Measurements from ENCODE around the gene CMIP.
A peak's percentile ranks its signal among the peaks of the same experiment; 100 is the strongest.
"Not testable (repeated sequence)": the region's sequence is repeated elsewhere in the genome, so short reads cannot be mapped to it uniquely, and the experiment has no call there.

Gene CMIP

DNA sequence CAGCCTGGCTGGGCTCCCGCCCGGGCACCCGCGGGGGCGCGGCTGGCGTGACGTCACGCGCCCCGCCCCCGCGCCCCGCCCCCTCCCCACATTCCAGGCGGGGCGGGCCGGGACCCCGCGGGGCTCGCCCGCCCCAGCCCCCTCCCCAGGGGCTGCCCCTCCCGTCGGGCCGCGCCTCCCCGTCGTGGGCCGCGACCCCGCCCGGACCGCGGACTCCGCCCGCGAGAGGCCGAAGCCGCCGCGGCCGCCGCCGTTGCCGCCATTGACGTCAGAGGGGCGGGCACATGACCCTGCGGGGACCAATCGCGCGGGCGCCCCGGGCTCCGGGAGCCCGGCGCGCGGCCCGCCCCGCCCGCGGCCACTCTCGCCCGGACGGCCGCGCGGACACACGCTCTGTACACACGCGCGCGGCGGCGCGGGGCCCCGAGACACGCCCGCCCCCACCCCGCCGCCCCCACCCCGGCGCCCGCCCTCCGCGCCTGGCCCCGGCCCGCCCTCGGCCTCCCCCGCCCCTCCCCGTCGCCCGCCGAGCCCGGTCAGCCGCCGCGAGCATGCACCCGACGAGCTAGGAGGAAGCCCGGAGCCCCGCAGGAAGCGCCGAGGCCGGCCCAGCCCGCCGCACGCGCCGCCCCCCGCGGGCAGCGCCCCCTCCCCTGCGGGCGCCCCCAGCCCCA, at the start of gene CMIP:
CMIP (plus strand) TSS at position 361 of the 674 bp plus-strand sequence.
- peak; percentile 78 to 82 for DNase-seq

DNA sequence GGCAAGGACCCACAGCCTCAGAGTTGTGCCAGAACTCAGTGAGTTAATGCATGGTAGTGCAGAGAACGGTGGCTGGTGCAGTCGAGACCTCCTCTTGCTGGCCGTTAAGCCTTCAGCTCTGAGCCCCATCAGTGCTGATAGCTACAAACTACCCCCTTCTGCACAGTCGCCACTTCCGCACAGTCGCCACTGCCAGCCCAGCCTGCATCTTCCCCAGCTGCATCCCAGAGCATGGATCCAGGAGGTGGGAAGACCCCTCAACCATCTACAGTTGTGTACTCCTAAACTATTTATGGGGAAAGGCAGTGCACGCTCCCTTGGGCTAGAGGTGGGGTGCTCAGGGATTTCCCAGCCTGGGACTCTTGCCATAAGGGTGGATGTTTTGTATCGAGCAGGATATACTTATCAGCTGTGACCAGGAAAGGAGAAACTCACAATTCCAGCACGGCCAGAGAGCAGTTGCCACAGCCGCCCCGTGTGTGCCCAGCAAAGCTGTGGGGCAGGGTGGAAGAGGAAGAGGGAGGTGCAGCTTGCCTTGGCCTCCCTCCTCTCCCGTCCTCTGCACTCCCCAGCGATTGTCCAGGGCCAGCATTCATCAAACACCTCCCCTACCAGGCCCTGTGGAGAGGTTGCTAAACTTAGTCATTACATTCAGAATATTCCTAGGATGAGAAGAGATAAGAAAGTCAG, 49.5 kb upstream of the CMIP start:
- DNase-seq = no peak

DNA sequence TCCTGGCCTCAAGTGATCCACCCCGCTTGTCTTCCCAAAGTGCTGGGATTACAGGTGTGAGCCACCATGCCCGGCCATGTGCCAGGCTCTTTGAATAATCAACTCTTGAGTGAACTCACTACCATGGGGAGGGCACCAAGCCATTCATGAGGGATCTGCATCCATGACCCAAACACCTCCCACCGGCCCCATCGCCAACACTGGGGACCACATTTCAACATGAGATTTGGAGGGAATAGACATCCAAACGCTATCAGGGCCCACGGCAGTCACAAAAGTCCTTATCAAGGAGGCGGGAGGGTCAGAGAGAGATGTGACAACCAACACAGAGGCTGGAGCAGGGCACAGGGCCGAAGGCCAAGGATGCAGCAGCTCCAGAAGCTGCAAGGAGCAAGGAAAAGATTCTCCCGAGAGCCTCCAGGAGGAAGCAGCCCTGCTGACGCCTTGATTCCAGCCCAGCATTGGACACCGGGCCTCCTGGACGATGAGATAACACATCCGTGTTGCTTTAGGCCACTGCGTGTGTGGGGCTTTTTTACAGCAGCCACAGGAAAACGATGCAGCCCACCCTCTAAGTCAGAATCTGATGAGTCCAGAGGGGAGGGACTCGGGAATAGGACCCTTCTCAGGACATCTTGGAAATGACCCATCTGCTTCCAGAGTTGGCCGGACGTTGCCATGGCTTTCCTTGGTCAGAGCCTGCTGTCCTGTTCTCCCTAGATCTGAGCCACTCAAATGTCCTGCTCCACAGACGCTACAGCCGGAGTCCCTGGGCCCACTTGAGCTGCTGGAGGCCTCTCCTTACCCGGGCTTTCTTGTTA, 47.3 kb upstream of the CMIP start:
- no peak for DNase-seq

DNA sequence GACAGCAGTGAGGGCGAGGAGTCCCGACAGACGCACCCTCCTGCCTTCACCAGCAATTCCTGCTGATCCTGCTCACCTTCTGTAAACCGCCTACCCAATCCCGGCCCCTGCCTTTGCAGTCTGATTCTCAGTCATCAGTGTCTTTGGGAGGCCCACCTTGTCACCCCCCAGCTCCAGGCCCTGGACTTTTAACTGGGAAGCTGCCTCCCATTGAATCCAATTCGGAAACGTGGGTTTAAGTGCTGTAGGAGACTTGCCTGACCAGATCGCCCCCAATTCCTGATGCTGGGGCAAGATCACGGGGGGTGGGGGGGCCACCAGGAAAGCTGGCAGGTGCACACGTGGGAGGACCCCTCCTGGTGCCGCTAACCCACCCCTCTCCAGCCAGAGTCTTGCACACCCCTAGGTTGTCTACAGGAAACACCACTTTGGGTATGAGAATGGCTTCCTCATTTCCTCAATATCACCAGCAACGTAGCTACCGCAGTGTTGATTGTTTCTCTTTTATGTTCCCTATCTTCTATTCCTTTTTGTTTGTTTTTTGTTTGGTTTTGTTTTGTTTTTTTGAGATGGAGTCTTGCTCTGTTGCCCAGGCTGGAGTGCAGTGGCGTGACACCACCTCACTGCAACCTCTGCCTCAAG, 46.6 kb upstream of the CMIP start:
- no peak for DNase-seq

DNA sequence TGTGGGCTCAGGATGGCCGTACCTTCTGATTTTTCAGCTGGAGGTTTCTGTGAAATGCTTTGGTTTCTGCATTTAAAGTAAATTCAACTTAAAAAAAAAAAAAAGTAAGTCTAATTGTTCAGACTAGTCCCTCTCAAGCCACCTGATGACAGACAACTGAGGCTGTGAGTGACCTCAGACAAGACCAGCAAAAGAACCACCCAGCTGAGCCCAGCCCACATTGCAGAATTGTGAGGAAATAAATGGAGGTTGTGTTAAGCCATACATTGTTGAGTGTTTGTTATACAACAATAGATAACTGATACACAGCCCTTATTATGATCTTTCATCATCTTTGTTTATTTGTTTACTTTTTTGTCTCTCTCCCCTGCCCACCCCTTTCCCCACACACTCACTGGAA, 44.7 kb upstream of the CMIP start:
- no peak for DNase-seq

DNA sequence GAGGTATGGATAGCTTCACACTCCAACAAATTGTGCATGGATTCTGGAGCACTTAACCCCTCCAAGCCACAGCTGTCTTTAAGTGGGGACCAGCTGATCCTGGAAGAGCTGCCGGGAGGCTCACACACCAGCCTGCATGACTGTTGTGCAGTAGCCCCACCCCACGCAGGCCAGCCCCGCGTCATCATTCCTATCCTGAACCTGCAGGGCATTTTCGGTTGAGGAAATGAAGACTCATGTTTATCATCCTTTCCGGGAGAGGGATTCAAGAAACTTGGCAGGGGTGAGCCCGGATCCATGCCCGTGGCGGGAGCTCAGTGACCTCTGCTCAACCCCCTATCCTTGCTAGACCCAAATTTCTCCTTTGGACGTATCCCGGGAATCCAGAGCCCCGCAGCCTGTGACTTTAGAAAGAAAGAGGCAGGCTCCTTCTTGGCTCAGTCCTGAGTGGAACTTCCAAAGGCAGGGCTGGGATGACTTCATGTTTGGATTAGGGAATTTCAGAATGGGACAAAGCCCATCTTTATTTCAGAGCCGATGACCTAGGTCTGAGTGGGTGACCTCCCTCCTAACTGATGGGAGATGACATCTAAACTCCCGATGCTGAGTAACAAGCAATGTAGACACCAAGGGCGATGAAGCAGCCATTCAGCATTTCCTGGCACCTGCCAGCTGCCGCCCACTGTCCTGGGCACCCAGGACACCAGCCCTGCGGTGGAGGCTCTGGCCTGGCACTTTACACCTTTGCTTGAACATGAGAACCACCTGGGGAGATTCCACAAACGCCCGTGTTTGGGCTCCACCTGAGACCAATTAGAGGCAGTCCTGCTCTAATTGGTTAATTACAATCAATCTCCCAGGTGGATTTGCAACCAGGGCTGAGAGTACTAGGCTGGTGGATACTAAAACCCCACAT, 43.3 kb upstream of the CMIP start:
- no peak for DNase-seq

DNA sequence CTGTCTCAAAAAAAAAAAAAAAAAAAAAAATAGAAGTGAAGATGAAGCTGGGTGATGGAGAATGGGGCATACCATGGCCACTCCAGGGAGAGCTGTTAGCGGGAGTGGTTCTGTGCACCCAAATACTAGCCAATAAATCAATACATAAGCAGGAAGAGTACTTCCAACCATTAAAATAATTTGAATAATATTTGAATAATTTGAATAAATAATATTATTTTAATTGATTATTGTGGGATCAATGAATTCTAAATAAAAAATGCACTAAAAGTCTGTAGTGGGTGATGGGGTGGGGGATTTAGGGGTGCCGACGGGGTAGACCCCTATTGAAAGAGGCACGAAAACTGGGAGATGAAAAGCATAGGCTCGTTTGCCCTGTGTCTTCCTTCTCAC, 41.4 kb upstream of the CMIP start:
- DNase-seq = no peak

DNA sequence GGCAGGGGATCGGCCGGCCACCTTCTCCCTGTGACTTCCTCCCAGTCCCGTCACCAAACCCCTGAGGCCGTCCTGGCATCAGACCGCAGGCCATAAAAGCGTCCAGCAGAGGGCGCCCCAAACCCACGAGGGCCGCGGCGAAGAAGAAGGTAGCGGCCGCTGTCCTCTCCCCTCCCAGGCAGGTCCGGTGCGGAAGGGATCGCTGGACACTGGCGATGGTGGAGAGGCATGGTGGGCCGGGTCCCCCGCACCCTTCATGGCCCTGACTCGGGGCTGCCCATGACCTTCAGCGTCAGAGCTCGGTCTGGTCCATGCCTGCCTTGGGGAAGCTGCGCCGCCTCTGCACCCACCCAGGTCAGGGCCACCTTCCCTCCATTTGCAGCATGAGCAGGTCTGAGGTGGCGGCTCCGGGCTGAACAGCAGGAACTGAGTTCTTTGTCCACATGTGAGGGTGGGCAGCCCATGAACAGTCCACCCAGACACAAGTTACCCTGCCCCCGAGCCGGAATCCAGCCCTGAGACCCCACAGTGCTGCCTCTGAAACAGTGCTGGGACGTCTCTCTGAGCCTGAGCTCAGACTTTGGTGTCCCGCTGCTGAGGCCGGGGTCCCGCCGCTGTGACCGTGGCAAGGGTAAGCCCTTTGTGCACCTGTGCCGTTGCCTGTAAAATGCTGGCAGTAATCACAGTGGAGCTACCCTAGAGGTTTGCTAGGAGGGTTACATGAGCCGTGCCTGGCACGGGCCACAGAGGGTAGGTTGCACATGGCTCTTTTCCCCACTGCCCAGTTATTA, 40.8 kb upstream of the CMIP start:
- DNase-seq = peak; percentile 89 to 91

DNA sequence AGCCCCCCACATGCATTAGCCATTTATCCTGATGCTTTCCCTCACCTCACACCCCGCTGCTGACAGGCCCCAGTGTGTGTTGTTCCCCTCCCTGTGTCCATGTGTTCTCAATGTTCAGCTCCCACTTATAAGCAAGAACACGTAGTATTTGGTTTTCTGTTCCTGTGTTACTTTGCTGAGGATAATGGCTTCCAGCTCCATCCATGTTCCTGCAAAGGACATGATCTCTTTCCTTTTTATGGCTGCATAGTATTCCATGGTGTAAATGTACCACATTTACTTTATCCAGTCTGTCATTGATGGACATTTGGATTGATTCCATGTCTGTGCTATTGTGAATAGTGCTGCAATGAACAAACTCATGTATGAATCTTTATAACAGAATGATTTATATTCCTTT, 39.6 kb upstream of the CMIP start:
- DNase-seq = not testable (repeated sequence)

DNA sequence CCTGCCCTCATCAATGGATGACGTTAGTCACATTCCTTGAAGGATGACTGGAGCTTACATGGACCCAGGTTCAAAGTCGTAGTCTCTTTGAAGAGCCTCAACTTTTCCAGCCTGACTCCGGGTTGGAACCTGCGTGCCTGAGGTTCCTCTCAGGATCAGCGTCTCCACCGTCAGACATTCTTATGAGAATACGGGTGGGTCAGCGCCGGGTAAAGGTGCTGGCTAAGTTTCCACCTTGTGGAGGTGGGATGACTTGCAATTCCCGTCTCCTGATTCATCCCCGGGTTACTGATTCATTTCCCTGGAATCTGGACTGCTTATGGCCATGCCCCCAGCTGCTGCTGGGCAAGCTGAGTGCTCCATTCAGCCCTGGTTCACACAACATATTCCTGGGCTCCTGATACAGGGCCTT, 38.9 kb upstream of the CMIP start:
- DNase-seq = no peak

DNA sequence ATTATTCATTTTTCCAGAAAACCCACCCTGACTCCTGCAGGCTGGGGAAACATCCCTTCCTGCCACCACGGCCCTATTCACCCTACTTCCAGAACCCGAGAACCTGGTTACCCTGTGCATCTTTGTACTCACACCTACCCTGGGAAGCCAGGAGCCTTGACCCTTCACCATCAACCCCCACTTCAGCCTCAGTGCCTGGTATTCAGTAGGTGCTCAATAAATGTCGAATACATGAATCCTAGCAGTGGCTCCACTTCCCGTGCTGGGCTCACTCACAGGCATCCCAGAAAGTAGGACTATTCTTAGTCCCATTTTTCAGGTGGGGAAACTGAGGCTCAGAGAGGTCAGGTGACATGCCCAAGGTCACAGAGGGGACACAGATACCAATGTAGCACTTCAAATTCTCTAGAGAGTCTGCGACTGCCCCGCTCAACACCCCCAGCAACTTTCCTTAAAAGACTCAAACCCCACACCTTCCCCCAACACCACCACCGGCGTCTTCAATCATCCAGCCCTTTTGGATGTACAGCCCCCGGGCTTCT, 36.1 kb upstream of the CMIP start:
- no peak for DNase-seq

DNA sequence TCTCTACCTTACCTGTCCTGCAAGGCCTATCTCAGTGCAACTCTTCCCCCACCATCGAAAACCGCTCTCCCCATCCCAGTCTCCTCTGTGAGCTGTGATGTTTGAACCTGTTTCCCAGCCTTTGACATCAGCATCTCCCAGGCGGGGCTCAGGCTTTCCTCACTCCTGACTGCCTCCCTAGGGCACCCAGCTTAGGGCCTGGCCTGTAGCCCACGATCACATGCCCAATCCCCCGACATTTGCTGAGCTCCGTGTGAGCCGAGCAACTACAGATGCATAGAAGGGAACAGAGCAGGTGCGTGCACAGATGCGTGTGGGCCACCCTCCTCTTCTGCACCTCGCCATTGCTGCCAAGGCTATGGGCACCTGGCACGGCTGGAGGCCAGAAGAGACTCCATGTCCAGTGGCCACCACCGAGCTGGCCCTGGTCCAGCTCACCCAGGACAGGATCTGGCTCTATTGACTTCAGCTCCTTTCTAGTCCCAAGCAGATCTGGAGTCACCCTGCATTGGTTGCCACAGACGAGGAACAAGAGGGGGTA, 35.5 kb upstream of the CMIP start:
- no peak for DNase-seq

DNA sequence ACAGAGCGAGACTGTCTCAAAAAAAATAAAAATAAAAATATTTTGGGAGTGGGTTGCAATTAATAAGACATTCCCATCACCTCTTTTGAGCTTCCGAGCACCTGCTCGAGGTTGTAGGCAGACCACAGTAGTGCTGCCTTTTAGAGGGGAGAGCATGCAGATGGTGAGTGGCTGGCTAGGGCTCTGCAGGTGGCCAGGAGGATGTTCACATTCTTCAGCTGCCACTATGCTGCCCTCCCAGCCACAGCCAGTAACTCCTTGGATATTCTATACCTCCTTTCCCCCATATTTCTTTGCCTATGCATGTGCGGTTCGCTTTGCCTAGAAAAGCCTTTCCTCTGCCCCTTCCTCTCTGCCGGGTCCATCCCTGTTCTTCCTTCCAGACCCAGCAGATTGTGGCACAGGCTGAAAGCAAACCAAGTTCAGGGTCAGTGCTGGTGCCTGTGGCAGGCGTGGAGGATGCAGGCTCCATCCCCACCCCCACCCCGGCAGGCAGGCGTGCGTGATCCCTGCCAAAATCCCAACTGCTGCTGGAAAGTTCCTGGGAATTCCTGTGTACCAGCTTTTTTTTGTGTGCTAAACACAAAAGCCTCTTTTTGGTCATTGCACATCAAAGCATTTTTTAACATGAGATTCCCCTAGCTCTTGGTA, 33.8 kb upstream of the CMIP start:
- DNase-seq = no peak

DNA sequence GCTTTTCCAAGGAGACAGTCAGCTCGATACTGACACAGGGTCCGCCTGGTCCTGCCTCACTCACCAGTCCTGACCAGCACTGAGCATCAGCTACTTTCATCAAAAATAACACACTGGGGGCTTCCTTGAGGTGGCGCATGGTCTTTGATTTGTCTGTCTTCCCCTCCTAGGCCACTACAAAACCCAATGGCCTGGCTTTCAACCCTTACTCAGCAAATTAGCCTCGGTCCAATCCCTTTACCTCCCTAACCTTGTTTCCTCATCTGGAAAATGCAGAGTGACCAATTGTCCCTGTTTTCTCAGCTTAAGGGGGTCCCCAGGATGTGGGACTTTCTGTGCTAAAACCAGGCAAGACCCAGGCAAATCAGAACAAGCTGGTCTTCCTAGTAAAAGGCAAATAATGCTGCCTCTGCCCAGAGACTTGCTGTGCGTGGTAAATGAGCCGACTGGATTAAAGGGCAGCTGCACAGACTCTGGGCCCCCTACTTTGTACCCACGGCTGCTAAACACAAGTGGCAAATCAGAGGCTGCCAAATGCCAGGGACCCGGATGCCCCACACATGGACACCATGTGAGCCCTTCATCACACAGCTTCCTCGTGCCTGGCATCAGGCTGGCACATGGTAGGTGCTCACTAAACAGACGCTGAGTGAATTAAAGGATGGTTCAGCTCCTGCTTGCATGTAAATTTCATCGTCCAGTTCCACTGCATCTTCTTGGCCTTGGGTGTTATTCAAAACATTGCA, 31.2 kb upstream of the CMIP start:
- DNase-seq = no peak

DNA sequence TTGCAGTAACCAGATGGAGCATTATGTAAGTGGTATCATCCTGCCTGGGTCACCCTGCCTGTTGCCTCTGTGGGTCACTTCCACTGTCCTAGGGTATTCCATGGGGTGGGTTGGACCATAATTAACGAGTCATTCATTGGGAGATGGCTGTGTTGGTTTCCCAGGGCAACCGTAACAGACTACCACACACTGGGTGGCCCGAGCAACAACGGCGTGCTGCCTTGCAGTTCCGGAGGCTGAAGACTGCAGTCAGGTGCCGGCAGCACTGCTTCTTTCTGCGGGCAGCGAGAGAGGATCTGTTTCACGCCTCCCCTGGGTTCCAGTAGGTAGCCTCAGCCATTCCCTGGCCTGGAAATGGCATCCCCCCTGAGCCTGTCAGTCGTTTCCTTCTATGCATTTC, 28.9 kb upstream of the CMIP start:
- DNase-seq = no peak

DNA sequence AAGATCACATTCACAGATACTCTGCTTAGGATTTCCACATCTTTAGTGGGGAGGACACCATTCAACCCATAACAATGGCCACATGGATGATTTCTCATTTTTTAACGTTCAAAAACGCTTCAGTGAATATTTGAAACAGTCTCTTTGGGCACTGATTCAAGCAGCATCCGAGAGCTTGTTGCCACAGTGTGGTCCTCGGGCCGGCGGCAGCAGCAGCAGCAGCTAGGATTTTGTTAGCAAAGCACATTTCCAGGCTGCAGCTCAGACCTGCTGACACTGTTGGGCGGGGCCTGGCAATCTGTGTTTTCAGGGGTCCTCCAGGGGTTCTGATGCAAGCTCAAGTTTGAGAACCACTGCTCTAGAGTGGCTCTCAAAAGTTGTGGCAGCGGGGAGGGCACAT, 27.9 kb upstream of the CMIP start:
- DNase-seq = no peak

DNA sequence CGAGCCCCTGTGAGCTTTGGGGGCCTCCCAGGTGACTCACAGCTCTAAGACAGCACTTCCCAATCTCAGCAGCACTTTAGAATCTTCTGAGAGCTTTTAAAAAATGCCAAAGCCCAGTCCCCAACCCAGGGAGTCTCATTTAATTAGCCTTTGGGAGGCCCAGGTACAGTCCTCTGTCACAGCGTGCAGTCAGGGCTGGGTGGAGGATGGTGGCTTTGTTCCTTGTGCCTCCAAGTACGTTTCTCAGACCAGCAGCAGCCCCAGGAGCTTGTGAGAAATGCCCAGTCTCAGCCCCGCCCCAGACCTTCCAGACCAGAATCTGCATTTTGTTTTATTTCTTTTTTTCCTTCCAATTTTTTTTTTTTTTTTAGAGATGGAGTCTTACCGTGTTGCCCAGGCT, 27.4 kb upstream of the CMIP start:
- no peak for DNase-seq

DNA sequence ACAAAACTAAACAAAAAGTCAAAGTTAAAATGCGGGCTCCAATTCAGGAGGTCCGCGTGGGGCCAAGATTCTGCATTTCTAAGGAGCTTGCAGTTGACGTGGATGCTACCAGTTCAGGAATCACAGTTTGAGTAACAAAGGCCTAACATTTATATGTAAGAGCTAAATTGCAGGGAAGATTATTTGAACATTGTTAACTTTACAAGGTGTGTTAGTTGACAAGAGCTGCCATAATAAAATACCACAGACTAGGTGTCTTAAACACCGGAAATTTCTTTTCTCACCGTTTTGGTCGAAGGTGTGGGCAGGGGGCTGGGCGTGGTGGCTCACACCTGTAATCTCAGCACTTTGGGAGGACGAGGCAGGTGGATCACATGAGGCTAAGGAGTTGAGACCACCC, 24.8 kb upstream of the CMIP start:
- no peak for DNase-seq

DNA sequence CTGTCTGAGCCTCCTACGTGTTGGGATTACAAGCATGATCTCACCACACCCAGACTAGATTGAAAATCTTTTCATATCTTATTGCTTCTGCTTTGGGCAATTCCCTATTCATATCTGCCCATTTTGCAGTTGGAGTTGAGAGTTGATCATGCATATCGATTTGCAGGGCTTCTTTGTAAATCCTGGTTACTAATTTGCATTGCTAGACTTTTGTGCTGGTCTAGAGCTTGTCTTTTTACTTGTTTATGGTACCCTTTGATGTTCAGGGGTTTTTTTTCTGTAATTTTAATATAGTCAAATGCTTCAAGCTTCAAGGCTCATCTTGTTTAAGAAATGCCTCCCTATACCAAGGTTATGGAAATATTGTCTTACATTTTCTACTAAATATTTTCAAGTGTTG, 23.5 kb upstream of the CMIP start:
- DNase-seq = no peak

DNA sequence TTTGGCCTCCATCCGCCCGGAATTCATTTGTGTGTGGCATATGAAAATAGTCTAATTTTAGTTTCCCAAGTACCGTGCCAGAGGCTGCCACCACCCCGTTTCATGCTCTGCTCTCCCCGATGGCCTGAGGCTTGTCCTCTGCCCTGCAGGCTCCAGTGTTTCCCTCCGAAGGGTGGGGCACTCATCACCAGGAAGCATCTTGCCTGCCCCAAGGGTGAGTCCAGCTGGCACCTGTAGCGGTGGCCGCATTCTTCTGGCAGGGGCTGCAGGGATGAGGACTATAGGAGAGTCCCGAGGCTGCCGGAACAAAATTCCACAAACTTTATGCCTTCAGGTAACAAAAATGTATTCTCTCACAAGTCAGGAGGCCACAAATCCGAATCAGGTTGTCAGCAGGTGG, 23.1 kb upstream of the CMIP start:
- DNase-seq = no peak
